ENCODE data around the gene FOXO6.

The FOXO6 gene

GRCh38 chr1:41428738-41429640, 67.8 kb downstream of the FOXO6 start:
- DNase-seq: peak; percentile 25

GRCh38 chr1:41429641-41430035, 68.4 kb downstream of the FOXO6 start:
- DNase-seq: no peak

GRCh38 chr1:41430069-41430468, 68.8 kb downstream of the FOXO6 start:
- no peak for DNase-seq

GRCh38 chr1:41430582-41430981, 69.3 kb downstream of the FOXO6 start:
- DNase-seq: no peak

GRCh38 chr1:41431490-41432350, 70.5 kb downstream of the FOXO6 start:
- no peak for DNase-seq

Measured in NCI-H82 (cell line).